Measurements from ENCODE around the gene CHRNA4. TPM values are rescaled to one million over a fixed set of nuclear protein-coding genes. Genes with fewer than 3 reads are reported as not detected.

The CHRNA4 gene
- total RNA-seq, 2 experiments from 2014 or later: not detected

- no peaks in the 10 kb centered on the region for H3K36me3 Mint-ChIP-seq
- no peaks in the 10 kb centered on the region for H3K4me1 Mint-ChIP-seq (ENCODE audit: low read depth)
- H3K4me3 Mint-ChIP-seq: no peak overlapping the region
- CTCF ChIA-PET: no interaction called here
- POLR2A ChIA-PET: no interaction called here
- H3K27me3 Mint-ChIP-seq: peaks cover 10% of the 10 kb centered on the region
- no peak overlapping the region for H3K27ac Mint-ChIP-seq
- intact Hi-C loops (cut with micrococcal nuclease): no loop called here
- DNase-seq: no peak
- no peaks in the 10 kb centered on the region for H3K9me3 Mint-ChIP-seq
Measured at GRCh38 chr20:63318391-63319163, 42.6 kb downstream of the CHRNA4 start.

- no peak for DNase-seq
- Mint-ChIP-seq H3K4me1 (ENCODE audit: low read depth) (no peaks in the 10 kb centered on the region), H3K4me3 (no peak overlapping the region), H3K27ac (no peak overlapping the region), H3K36me3 (no peaks in the 10 kb centered on the region), H3K9me3 (no peaks in the 10 kb centered on the region), H3K27me3 (peaks cover 7% of the 10 kb centered on the region)
- ChIA-PET POLR2A (no interaction called here), CTCF (no interaction called here)
- intact Hi-C loops (cut with micrococcal nuclease): no loop called here
Measured at GRCh38 chr20:63317601-63318291, 43.4 kb downstream of the CHRNA4 start.

- ChIA-PET CTCF (no interaction called here), POLR2A (no interaction called here)
- Mint-ChIP-seq H3K36me3 (no peaks in the 10 kb centered on the region), H3K4me3 (no peak overlapping the region), H3K4me1 (ENCODE audit: low read depth) (no peaks in the 10 kb centered on the region), H3K27ac (no peak overlapping the region), H3K9me3 (no peaks in the 10 kb centered on the region), H3K27me3 (peaks cover 7% of the 10 kb centered on the region)
- no peak for DNase-seq
- intact Hi-C loops (cut with micrococcal nuclease): no loop called here
Measured at GRCh38 chr20:63317061-63317460, 44.1 kb downstream of the CHRNA4 start.

- Mint-ChIP-seq H3K9me3 (no peaks in the 10 kb centered on the region), H3K4me3 (no peak overlapping the region), H3K27ac (no peak overlapping the region), H3K36me3 (no peaks in the 10 kb centered on the region), H3K4me1 (ENCODE audit: low read depth) (no peaks in the 10 kb centered on the region), H3K27me3 (peaks cover 7% of the 10 kb centered on the region)
- CTCF ChIA-PET: no interaction called here
- POLR2A ChIA-PET: no interaction called here
- intact Hi-C loops (cut with micrococcal nuclease): no loop called here
- no peak for DNase-seq
Measured at GRCh38 chr20:63316502-63316921, 44.6 kb downstream of the CHRNA4 start.

GRCh38 chr20:63315731-63316491 lies 45.2 kb downstream of the CHRNA4 start:
- Mint-ChIP-seq H3K27me3 (peaks cover 5% of the 10 kb centered on the region), H3K36me3 (no peaks in the 10 kb centered on the region), H3K9me3 (no peaks in the 10 kb centered on the region), H3K27ac (no peak overlapping the region), H3K4me3 (no peak overlapping the region), H3K4me1 (ENCODE audit: low read depth) (no peaks in the 10 kb centered on the region)
- DNase-seq: no peak
- ChIA-PET CTCF (no interaction called here), POLR2A (no interaction called here)
- intact Hi-C loops (cut with micrococcal nuclease): no loop called here

GRCh38 chr20:63315240-63315689 lies 45.9 kb downstream of the CHRNA4 start:
- H3K27ac Mint-ChIP-seq: no peak overlapping the region
- no peaks in the 10 kb centered on the region for H3K36me3 Mint-ChIP-seq
- no peaks in the 10 kb centered on the region for H3K9me3 Mint-ChIP-seq
- DNase-seq: no peak
- CTCF ChIA-PET: no interaction called here
- peaks cover 7% of the 10 kb centered on the region for H3K27me3 Mint-ChIP-seq
- H3K4me3 Mint-ChIP-seq: no peak overlapping the region
- H3K4me1 Mint-ChIP-seq (ENCODE audit: low read depth): no peaks in the 10 kb centered on the region
- POLR2A ChIA-PET: no interaction called here
- intact Hi-C loops (cut with micrococcal nuclease): no loop called here

GRCh38 chr20:63314566-63315239 lies 46.4 kb downstream of the CHRNA4 start:
- CTCF ChIA-PET: no interaction called here
- no peak overlapping the region for H3K4me3 Mint-ChIP-seq
- peaks cover 8% of the 10 kb centered on the region for H3K27me3 Mint-ChIP-seq
- no peak for DNase-seq
- H3K4me1 Mint-ChIP-seq (ENCODE audit: low read depth): no peaks in the 10 kb centered on the region
- intact Hi-C loops (cut with micrococcal nuclease): no loop called here
- no peaks in the 10 kb centered on the region for H3K36me3 Mint-ChIP-seq
- POLR2A ChIA-PET: no interaction called here
- H3K27ac Mint-ChIP-seq: no peak overlapping the region
- no peaks in the 10 kb centered on the region for H3K9me3 Mint-ChIP-seq

GRCh38 chr20:63314015-63314471 lies 47.1 kb downstream of the CHRNA4 start:
- ChIA-PET POLR2A (no interaction called here), CTCF (no interaction called here)
- Mint-ChIP-seq H3K27me3 (peaks cover 10% of the 10 kb centered on the region), H3K4me3 (no peak overlapping the region), H3K27ac (no peak overlapping the region), H3K36me3 (no peaks in the 10 kb centered on the region), H3K9me3 (no peaks in the 10 kb centered on the region), H3K4me1 (ENCODE audit: low read depth) (no peaks in the 10 kb centered on the region)
- intact Hi-C loops (cut with micrococcal nuclease): no loop called here
- DNase-seq: no peak

- no peaks in the 10 kb centered on the region for H3K9me3 Mint-ChIP-seq
- no peak overlapping the region for H3K4me3 Mint-ChIP-seq
- H3K27me3 Mint-ChIP-seq: peaks cover 10% of the 10 kb centered on the region
- intact Hi-C loops (cut with micrococcal nuclease): no loop called here
- H3K36me3 Mint-ChIP-seq: no peaks in the 10 kb centered on the region
- CTCF ChIA-PET: interaction anchor here (1.1 kb wide), 1 partner anchor 21 kb away, joined by 3 read pairs; no protein-coding TSS in a partner anchor
- H3K27ac Mint-ChIP-seq: no peak overlapping the region
- H3K4me1 Mint-ChIP-seq (ENCODE audit: low read depth): no peaks in the 10 kb centered on the region
- POLR2A ChIA-PET: no interaction called here
- no peak for DNase-seq
Measured at GRCh38 chr20:63313349-63314014, 47.7 kb downstream of the CHRNA4 start.

GRCh38 chr20:63312690-63313348 lies 48.3 kb downstream of the CHRNA4 start:
- H3K4me1 Mint-ChIP-seq (ENCODE audit: low read depth): no peaks in the 10 kb centered on the region
- no peak overlapping the region for H3K4me3 Mint-ChIP-seq
- intact Hi-C loops (cut with micrococcal nuclease): no loop called here
- H3K9me3 Mint-ChIP-seq: no peaks in the 10 kb centered on the region
- H3K27me3 Mint-ChIP-seq: peaks cover 10% of the 10 kb centered on the region
- ChIA-PET CTCF (interaction anchor here (1.1 kb wide), 1 partner anchor 21 kb away, joined by 3 read pairs; no protein-coding TSS in a partner anchor), POLR2A (no interaction called here)
- no peak for DNase-seq
- H3K27ac Mint-ChIP-seq: no peak overlapping the region
- no peaks in the 10 kb centered on the region for H3K36me3 Mint-ChIP-seq

GRCh38 chr20:63312273-63312672 lies 48.9 kb downstream of the CHRNA4 start:
- no peak for DNase-seq
- CTCF ChIA-PET: interaction anchor here (1.1 kb wide), 1 partner anchor 20 kb away, joined by 3 read pairs; no protein-coding TSS in a partner anchor
- POLR2A ChIA-PET: no interaction called here
- no peaks in the 10 kb centered on the region for H3K36me3 Mint-ChIP-seq
- H3K9me3 Mint-ChIP-seq: no peaks in the 10 kb centered on the region
- intact Hi-C loops (cut with micrococcal nuclease): no loop called here
- peaks cover 10% of the 10 kb centered on the region for H3K27me3 Mint-ChIP-seq
- no peaks in the 10 kb centered on the region for H3K4me1 Mint-ChIP-seq (ENCODE audit: low read depth)
- no peak overlapping the region for H3K4me3 Mint-ChIP-seq
- H3K27ac Mint-ChIP-seq: no peak overlapping the region
